H9 (cell line): Measurements from ENCODE around the gene SLC6A2. TPM values are rescaled to one million over a fixed set of nuclear protein-coding genes. Genes with fewer than 3 reads are reported as not detected.

Experiments used
- DNase-seq: peaks from one replicate; pipeline ENCODE4 v3.0.0-alpha.2; 2017
- H2AFZ ChIP-seq: one replicate; pipeline ENCODE4 v1.6.1; 2013; ENCODE audit warnings: mild to moderate bottlenecking, low read length, control low read depth, moderate library complexity
- H2AK5ac ChIP-seq: 2 replicates; pipeline ENCODE4 v1.6.1; 2013; ENCODE audit warnings: low read length, control low read depth, mixed read lengths; ENCODE audit not compliant: insufficient read length
- H2BK120ac ChIP-seq: one replicate; pipeline ENCODE4 v1.6.1; 2013; ENCODE audit warnings: low read depth, mild to moderate bottlenecking, low read length, control low read depth, inconsistent platforms; ENCODE audit not compliant: poor library complexity, severe bottlenecking
- H2BK12ac ChIP-seq: 2 replicates; pipeline ENCODE4 v1.6.1; 2013; ENCODE audit warnings: low read length, control low read depth, mixed read lengths, low read depth; ENCODE audit not compliant: insufficient read length
- H2BK15ac ChIP-seq: 2 replicates; pipeline ENCODE4 v1.6.1; 2013; ENCODE audit warnings: low read depth, low read length, control low read depth
- H2BK20ac ChIP-seq: one replicate; pipeline ENCODE4 v1.6.1; 2013; ENCODE audit warnings: low read depth, mild to moderate bottlenecking, low read length, control low read depth, inconsistent platforms; ENCODE audit not compliant: poor library complexity, severe bottlenecking
- H2BK5ac ChIP-seq: 2 replicates; pipeline ENCODE4 v1.6.1; 2013; ENCODE audit warnings: low read length, control low read depth, mixed read lengths; ENCODE audit not compliant: insufficient read length
- H3K14ac ChIP-seq: 2 replicates; pipeline ENCODE4 v1.6.1; 2013; ENCODE audit warnings: low read length, control low read depth; ENCODE audit not compliant: insufficient read depth
- H3K18ac ChIP-seq: 2 replicates; pipeline ENCODE4 v1.6.1; 2013; ENCODE audit warnings: low read depth, mild to moderate bottlenecking, mixed read lengths, low read length, control low read depth; ENCODE audit not compliant: insufficient read length
- H3K23ac ChIP-seq: 2 replicates; pipeline ENCODE4 v1.6.1; 2013; ENCODE audit warnings: low read length, control low read depth, mixed read lengths, low read depth; ENCODE audit not compliant: insufficient read length
- H3K23me2 ChIP-seq: 2 replicates; pipeline ENCODE4 v1.6.1; 2013; ENCODE audit warnings: low read depth, mild to moderate bottlenecking, mixed read lengths, low read length, control low read depth; ENCODE audit not compliant: insufficient read length, poor library complexity, severe bottlenecking
- H3K27ac ChIP-seq: 2 replicates; pipeline ENCODE4 v1.5.1; 2013; ENCODE audit warnings: low read length, control low read depth, mixed read lengths, low read depth; ENCODE audit not compliant: insufficient read length
- H3K27me3 ChIP-seq: 2 replicates; pipeline ENCODE4 v1.6.1; 2013; ENCODE audit warnings: low read length, control low read depth, inconsistent platforms; ENCODE audit not compliant: insufficient read depth
- H3K4ac ChIP-seq: 2 replicates; pipeline ENCODE4 v1.6.1; 2013; ENCODE audit warnings: low read depth, mild to moderate bottlenecking, control low read depth, inconsistent platforms, low read length, moderate library complexity
- H3K4me1 ChIP-seq: 2 replicates; pipeline ENCODE4 v1.6.1; 2013; ENCODE audit warnings: low read length, control low read depth, inconsistent platforms; ENCODE audit not compliant: insufficient read depth
- H3K4me2 ChIP-seq: 2 replicates; pipeline ENCODE4 v1.6.1; 2013; ENCODE audit warnings: low read length, control low read depth, mixed read lengths; ENCODE audit not compliant: insufficient read length, insufficient read depth
- H3K56ac ChIP-seq: 2 replicates; pipeline ENCODE4 v1.6.1; 2013; ENCODE audit warnings: low read depth, mild to moderate bottlenecking, mixed read lengths, low read length, control low read depth; ENCODE audit not compliant: insufficient read length
- H3K79me1 ChIP-seq: 2 replicates; pipeline ENCODE4 v1.6.1; 2013; ENCODE audit warnings: low read depth, mild to moderate bottlenecking, moderate library complexity, low read length, control low read depth, inconsistent platforms; ENCODE audit not compliant: insufficient read depth, poor library complexity, severe bottlenecking
- H3K79me2 ChIP-seq: 2 replicates; pipeline ENCODE4 v1.6.1; 2013; ENCODE audit warnings: low read length, control low read depth, inconsistent platforms; ENCODE audit not compliant: insufficient read depth
- H3K9ac ChIP-seq: 2 replicates; pipeline ENCODE4 v1.6.1; 2013; ENCODE audit warnings: low read length, control low read depth, mixed read lengths; ENCODE audit not compliant: insufficient read length; ENCODE audit errors: extremely low read depth
- H3K9me3 ChIP-seq: one replicate; pipeline ENCODE4 v1.6.1; 2013; ENCODE audit warnings: low read depth, low read length, inconsistent platforms; ENCODE audit not compliant: control insufficient read depth
- H3T11ph ChIP-seq: one replicate; pipeline ENCODE4 v1.6.1; 2013; ENCODE audit warnings: mild to moderate bottlenecking, low read length, control low read depth, inconsistent platforms
- H4K20me1 ChIP-seq: one replicate; pipeline ENCODE4 v1.6.1; 2013; ENCODE audit not compliant: control insufficient read depth, insufficient read length, insufficient read depth
- H4K5ac ChIP-seq: 2 replicates; pipeline ENCODE4 v1.6.1; 2013; ENCODE audit warnings: low read depth, mild to moderate bottlenecking, mixed read lengths, low read length, control low read depth; ENCODE audit not compliant: insufficient read length
- H4K8ac ChIP-seq: replicated peaks from 2 replicates; pipeline ENCODE4 v1.6.1; 2013; ENCODE audit warnings: low read length, control low read depth, mixed read lengths, low read depth; ENCODE audit not compliant: insufficient read length
- H4K91ac ChIP-seq: 2 replicates; pipeline ENCODE4 v1.6.1; 2013; ENCODE audit warnings: low read depth, mild to moderate bottlenecking, moderate library complexity, mixed read lengths, low read length, control low read depth; ENCODE audit not compliant: insufficient read length
- H3K27ac Mint-ChIP-seq, 3 experiments: 2 replicates in 2 of 3; 3 replicates in 1 of 3; pipeline ENCODE4 v1.8.0; 2020 to 2021; ENCODE audit warnings: mixed read lengths in 3 of 3, mild to moderate bottlenecking in 1 of 3, moderate library complexity in 1 of 3
- H3K27me3 Mint-ChIP-seq: 2 replicates; pipeline ENCODE4 v1.8.0; 2021; ENCODE audit warnings: low read depth, mild to moderate bottlenecking, moderate library complexity, mixed read lengths
- H3K36me3 Mint-ChIP-seq, 3 experiments: 2 replicates in 2 of 3; 3 replicates in 1 of 3; pipeline ENCODE4 v1.8.0; 2020 to 2021; ENCODE audit warnings: low read depth in 3 of 3, mixed read lengths in 3 of 3; ENCODE audit not compliant: insufficient read depth in 1 of 3
- H3K4me1 Mint-ChIP-seq, 2 experiments: 2 replicates each; pipeline ENCODE4 v1.8.0; 2020; ENCODE audit warnings: mixed read lengths in 2 of 2
- H3K4me3 Mint-ChIP-seq, 2 experiments: 2 replicates in 1 of 2; 3 replicates in 1 of 2; pipeline ENCODE4 v1.8.0; 2020 to 2021; ENCODE audit warnings: mild to moderate bottlenecking in 2 of 2, mixed read lengths in 2 of 2, moderate library complexity in 1 of 2
- H3K9me3 Mint-ChIP-seq, 2 experiments: 2 replicates in 1 of 2; 3 replicates in 1 of 2; pipeline ENCODE4 v1.8.0; 2020; ENCODE audit warnings: mild to moderate bottlenecking in 2 of 2, mixed read lengths in 2 of 2, moderate library complexity in 1 of 2
- CTCF ChIP-seq: fragments of 200-600 bp; sonication (generic); conservative IDR thresholded peaks from 3 replicates; pipeline ENCODE4 v1.8.0; 2021; ENCODE audit warnings: antibody characterized with exemption, mild to moderate bottlenecking
- WGBS: extraction: QIAGEN DNeasy Blood & Tissue Kit; methylation state at CpG from one replicate; pipeline ENCODE4 v1.1.7; 2013; ENCODE audit warnings: missing lambda C conversion rate, low lambda C conversion rate, mixed read lengths; ENCODE audit not compliant: insufficient read length; ENCODE audit errors: extremely low coverage; 5-methylcytosine and 5-hydroxymethylcytosine counted together
- total RNA-seq: library from RNA; stranded (reverse); gene quantifications from 2 replicates; pipeline ENCODE4 v1.2.1, GENCODE V29; 2021

Gene SLC6A2
- total RNA-seq, 1 experiment from 2014 or later, result 0.24 TPM

- no peak for TF ChIP-seq CTCF
- no peak overlapping the region for H4K5ac ChIP-seq
- no peak overlapping the region for H3K4ac ChIP-seq
- no peak overlapping the region for H3K23ac ChIP-seq
- peaks cover 5 to 19% of the 10 kb centered on the region in 2 experiments for H3K4me1 Mint-ChIP-seq
- no peak overlapping the region for H3K18ac ChIP-seq
- no peak overlapping the region for H2AK5ac ChIP-seq
- no peak overlapping the region for H2BK5ac ChIP-seq
- no peak overlapping the region for H2AFZ ChIP-seq
- H3K9ac ChIP-seq, result no peak overlapping the region
- no peak overlapping the region for H3K56ac ChIP-seq
- no peaks in the 10 kb centered on the region; the same call in 1 of the 2 replicates for H3K27me3 ChIP-seq
- no peaks in the 10 kb centered on the region for H3K79me2 ChIP-seq
- DNase-seq, result no peak
- peaks cover 4% of the 10 kb centered on the region; the same call in 1 of the 2 replicates for H3K4me1 ChIP-seq
- no peaks in the 10 kb centered on the region for H3K79me1 ChIP-seq
- no peak overlapping the region for H3K4me3 Mint-ChIP-seq
- no peak overlapping the region for H3K4me2 ChIP-seq
- H3K36me3 Mint-ChIP-seq, result no peaks in the 10 kb centered on the region; a peak in 2 of 7 replicates
- no peaks in the 10 kb centered on the region for H3K23me2 ChIP-seq
- no peak overlapping the region for H3K27ac ChIP-seq
- no peak overlapping the region for H4K91ac ChIP-seq
- peak overlapping the region in 1 of 3 experiments; percentile 50; a peak in 1 of 7 replicates for H3K27ac Mint-ChIP-seq
- no peak overlapping the region for H2BK12ac ChIP-seq
- no peak overlapping the region for H4K8ac ChIP-seq
- no peak overlapping the region for H2BK15ac ChIP-seq
- H3K27me3 Mint-ChIP-seq, result peaks cover 36% of the 10 kb centered on the region
- no peak overlapping the region for H2BK120ac ChIP-seq
- H3K14ac ChIP-seq, result no peak overlapping the region; the same call in 1 of the 2 replicates
- no peaks in the 10 kb centered on the region for H4K20me1 ChIP-seq
- no peak overlapping the region for H2BK20ac ChIP-seq
- peaks cover 0 to 3% of the 10 kb centered on the region in 2 experiments; a peak in 2 of 5 replicates for H3K9me3 Mint-ChIP-seq
- H3T11ph ChIP-seq, result no peak overlapping the region
- no CpG with 5 or more reads among the region's 8 CpGs for WGBS
- no peaks in the 10 kb centered on the region for H3K9me3 ChIP-seq
Measured at GRCh38 chr16:55663765-55664677, 8.2 kb downstream of the SLC6A2 start.
